NCI-H82 treated with DMSO at 0.1 percent for 48 hours (cell line): Measurements from ENCODE around the gene PARVG.

Experiments
- DNase-seq: peaks from one replicate; lab custom pipeline; 2025; ENCODE audit not compliant: unreplicated experiment; lab: John Stamatoyannopoulos, UW

Gene PARVG

GRCh38 chr22:44242946-44243724 lies 62.4 kb downstream of the PARVG start:
- DNase-seq: no peak

DNA sequence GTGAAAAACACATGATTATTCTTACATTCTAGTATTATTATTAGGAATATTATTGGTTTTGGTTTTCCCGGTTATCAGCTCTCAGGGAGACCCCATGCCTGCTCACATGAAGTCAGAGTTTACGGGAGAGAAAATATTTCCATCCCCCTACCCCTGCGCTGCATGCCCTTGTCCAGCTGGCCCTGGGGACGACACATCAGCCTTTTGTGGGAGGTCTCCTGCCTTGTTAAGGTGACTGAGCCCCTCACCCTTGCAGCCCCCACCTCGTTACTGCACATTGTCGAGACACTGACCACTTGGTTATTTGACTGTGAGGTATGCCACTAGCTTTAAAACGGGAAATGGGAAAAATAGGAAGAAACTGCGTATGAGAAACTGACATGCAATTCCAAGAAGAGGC lies 63.0 kb downstream of the PARVG start:
- no peak for DNase-seq

GRCh38 chr22:44244265-44244822 lies 63.6 kb downstream of the PARVG start:
- DNase-seq: no peak

DNA sequence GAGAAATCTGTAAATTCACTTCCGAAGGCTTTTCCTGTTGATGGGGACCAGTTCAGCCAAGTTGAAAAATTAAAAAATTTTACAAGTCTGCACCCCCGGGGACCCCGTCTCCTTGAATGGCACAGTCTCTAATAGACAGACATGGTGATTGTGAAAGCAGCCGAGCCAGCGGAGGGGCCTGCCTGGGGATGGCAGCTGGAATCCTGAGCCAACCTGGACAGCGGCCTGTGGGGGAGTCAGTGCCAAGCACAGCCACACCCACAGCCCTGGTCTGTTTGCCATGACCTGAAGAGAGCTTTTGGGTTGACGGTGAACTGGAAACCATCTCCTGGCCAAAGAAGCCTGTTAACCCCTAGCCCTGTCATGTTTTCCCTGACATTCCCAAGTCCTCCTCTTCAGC lies 64.7 kb downstream of the PARVG start:
- no peak for DNase-seq

DNA sequence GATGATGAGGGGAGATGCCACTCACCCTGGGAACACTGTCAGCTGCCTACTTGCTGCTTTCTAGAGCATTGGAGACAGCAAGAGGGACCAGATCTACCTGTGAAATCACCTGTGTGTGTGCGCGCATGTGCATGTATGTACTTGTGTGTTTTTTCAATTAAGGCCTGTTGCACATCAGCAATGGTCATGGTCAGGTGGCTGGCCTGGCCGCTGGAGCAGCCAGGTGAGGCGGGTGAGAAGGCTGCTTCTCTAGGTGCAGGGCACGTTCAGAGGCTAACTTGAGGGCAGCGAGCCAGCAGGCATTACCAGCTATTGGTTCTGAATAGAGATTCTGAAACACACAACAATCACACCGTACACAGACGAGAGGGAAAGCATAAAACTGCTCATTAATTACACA lies 65.1 kb downstream of the PARVG start:
- no peak for DNase-seq

GRCh38 chr22:44246615-44247326 lies 66.0 kb downstream of the PARVG start:
- no peak for DNase-seq

DNA sequence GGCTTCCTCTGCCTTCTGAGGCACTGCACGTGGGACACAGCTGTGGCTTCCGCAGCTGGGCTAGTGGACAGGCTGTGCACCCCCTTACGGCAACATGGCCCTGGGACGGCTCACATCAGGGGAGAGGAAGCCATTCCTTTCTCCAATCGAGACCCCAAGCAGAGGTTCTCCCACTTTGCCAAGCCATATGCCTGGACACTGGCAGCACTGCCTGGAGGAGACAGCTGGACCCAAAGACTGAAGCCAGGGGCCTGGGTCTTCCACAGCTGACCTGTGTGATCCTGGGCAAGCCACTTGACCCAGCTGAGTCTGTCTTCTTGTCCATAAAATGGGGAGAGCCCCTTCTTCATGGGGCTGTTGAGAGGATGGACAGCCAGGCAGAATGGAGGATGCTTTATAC lies 66.6 kb downstream of the PARVG start:
- DNase-seq: no peak

DNA sequence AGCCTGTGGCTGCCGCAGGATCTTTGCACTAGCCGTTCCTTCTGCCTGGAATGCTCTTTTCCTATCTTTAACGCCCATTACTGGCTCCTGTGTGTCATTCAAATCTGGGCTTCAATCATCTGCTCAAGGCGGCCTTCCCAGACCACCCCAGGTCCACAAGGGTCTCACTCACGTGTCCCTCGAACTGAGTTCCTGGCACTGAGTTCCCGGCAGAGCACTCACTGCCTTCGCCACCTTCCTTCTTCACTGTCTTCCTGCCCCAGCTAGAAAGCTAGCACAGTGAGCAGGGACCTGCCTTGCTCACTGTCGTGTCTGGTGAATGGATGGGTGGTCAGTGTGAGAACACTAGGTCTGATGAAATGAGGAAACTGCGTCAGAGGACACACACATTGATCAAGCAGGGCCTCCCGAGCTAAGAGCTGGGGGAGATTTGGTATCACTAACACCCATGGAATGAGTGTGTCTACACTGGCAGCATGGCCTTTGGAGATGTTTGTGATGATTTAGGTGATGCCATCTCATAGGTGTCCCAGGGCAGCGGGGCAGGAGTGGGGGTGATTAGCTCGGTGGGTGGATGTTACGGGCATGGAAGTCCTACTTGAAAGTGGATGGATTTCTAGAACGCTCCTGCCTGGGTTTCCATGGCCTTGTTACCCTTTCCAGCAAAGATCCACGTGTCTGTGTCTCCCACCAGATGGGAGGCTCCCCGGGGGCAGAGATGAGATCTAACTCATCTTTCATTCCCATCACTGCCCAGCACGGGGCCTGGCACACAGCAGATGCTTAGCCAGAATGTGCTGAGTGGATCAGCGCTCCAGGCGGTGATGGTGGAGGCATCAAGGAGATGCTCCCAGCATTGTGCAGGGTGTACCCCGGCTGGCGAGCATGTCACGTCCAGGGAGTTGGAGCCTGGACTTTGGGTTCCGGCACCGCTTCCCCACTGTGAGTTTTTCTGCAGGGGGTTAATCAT lies 67.5 kb downstream of the PARVG start:
- no peak for DNase-seq

DNA sequence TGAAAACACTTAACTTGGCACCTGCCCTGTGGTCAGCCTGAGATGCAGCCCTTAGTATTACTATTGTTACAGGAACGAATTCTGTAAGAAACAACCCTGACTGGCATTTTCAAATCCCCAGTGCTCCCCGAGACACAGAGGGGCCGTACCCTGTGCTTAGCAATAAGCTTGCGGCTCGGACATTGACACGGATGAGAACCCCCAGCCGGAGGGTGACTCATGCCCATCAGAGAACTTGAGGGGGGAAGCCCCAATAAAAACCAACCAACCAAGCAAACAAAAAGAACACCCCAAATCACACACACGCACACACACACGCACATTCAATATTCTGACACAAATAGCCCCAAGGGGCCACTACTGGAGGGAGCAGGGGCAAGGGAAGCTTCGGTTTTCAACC lies 68.2 kb downstream of the PARVG start:
- DNase-seq: no peak

- DNase-seq: no peak
Observed at GRCh38 chr22:44249376-44250147, 68.8 kb downstream of the PARVG start.

- no peak for DNase-seq
Observed at GRCh38 chr22:44254811-44255210, 74.1 kb downstream of the PARVG start.

DNA sequence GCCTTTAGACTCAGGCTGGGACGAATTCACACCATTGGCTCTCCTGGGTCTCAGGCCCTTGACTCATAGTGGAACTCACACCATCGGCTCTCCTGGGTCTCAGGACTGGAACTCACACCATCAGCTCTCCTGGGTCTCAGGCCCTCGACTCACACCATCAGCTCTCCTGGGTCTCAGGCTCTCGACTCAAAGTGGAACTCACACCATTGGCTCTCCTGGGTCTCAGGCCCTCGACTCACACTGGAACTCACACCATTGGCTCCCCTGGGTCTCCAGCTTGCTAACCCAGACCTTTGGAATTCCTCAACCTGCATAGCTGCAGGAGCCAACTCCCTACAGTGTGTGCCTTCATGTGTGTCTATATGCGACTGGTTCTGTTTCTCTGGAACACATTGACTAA lies 75.4 kb downstream of the PARVG start:
- DNase-seq: no peak

DNA sequence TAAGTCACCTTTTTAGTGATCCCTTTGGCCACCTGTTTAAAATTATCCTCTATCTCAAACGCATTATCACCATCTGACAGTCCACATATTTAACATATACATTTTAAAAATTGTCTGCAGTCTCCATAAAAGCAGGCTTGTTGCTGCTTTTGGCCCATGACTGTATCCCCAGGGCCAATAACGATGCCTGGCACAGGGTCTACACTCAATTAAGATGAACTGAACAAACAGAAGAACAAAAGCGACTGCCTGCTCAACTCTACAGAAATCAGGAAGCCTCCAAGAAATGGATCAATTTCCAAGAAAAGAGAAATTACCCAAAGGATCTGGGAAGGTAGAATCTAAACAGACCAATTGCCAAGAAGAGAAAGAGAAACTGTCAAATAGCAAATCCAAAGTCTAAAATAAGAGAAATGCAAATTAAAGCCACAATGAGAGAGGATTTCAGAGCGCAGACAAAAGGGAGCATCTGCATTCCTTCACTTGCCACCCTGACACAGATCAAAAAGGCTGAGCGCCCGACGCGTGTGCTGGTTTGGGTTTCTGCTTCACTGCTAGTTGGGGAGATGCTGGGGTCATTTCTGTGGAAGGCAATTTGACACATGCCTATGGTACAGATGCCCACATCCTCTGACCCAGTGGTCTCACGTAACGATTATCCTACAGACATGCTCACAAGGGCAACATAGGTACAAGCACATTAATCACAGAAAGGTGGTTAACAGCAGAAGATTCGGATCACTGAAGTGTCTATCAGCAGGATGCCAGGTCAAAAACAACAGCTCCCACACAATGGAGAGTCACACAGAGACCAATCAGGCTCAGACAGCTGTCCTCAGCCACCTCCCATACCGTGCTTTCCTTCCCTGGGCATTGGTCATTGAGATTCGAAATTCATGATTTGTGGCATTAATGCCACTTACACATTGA lies 76.1 kb downstream of the PARVG start:
- DNase-seq: no peak
